Transverse colon (tissue), 4 donors: Measurements from ENCODE around the gene TMEM129. TPM values are rescaled to one million over a fixed set of nuclear protein-coding genes. Genes with fewer than 3 reads are reported as not detected.

Source experiments
- DNase-seq: peaks from one replicate; pipeline ENCODE4 v3.0.0-alpha.2; 2019
- H3K27ac ChIP-seq, 4 donors: fragments of 200-600 bp; sonication (generic); 2 replicates each; pipeline ENCODE4 v1.5.1; 2016 to 2018; ENCODE audit warnings: inconsistent platforms in 4 of 4
- H3K27me3 ChIP-seq: fragments of 200-600 bp; sonication (generic); 2 replicates; pipeline ENCODE4 v1.5.1; 2017; ENCODE audit warnings: inconsistent platforms
- H3K36me3 ChIP-seq, 4 donors: fragments of 200-600 bp; sonication (generic); 2 replicates each; pipeline ENCODE4 v1.5.1; 2017 to 2019; ENCODE audit warnings: inconsistent platforms in 4 of 4
- H3K4me1 ChIP-seq, 4 donors: fragments of 200-600 bp; sonication (generic); 2 replicates each; pipeline ENCODE4 v1.5.1; 2017 to 2020; ENCODE audit warnings: inconsistent platforms in 4 of 4
- H3K4me3 ChIP-seq, 4 donors: fragments of 200-600 bp; sonication (generic); 1 replicate in 1 of 4; 2 replicates in 3 of 4; pipeline versions ENCODE4 v1.5.1 to v1.6.1; 2017 to 2019; ENCODE audit warnings: inconsistent platforms in 4 of 4
- H3K9me3 ChIP-seq, 2 donors: fragments of 200-600 bp; sonication (generic); 2 replicates each; pipeline ENCODE4 v1.5.1; 2017 to 2019; ENCODE audit warnings: inconsistent platforms in 2 of 2
- CTCF ChIP-seq, 5 experiments: fragments of 200-600 bp in 3 of 5; fragments of 450-650 bp in 2 of 5; sonication (generic) in 3 of 5; IDR thresholded peaks; 1 replicate in 2 of 5; 2 replicates in 3 of 5; pipeline ENCODE4 v1.5.1; 2016 to 2017; ENCODE audit warnings: antibody characterized with exemption in 5 of 5, inconsistent platforms in 3 of 5, mild to moderate bottlenecking in 2 of 5, moderate library complexity in 1 of 5
- EP300 ChIP-seq: sonication (generic); formaldehyde crosslinking; IDR thresholded peaks from one replicate; pipeline ENCODE4 v1.6.1; 2017; ENCODE audit warnings: antibody characterized with exemption, low read depth
- POLR2A ChIP-seq: fragments of 450-650 bp; IDR thresholded peaks from one replicate; pipeline ENCODE4 v1.6.1; 2016; ENCODE audit warnings: antibody characterized with exemption, mild to moderate bottlenecking, moderate library complexity
- POLR2AphosphoS5 ChIP-seq, 3 donors: sonication (generic); formaldehyde crosslinking; IDR thresholded peaks; one replicate each; pipeline ENCODE4 v1.6.1; 2016; ENCODE audit warnings: antibody characterized with exemption in 3 of 3
- WGBS, 2 donors: methylation state at CpG; one replicate each; pipeline ENCODE4 v1.1.5; 2018; ENCODE audit warnings: low coverage in 1 of 2; 5-methylcytosine and 5-hydroxymethylcytosine counted together
- in situ Hi-C, 4 donors: fragments of 200-750 bp; cut with MboI; loops; one replicate each; pipeline versions ENCODE4 v1.15.0 to v1.15.1; 2017; ENCODE audit warnings: low sequenced_read_pairs in 3 of 4, low pct_ligation_motif_present in 1 of 4, low pct_unique_long_range_greater_than_20kb in 1 of 4
- intact Hi-C: fragments of 100-400 bp; cut with DNase I; formaldehyde crosslinking; loops from one replicate; pipeline ENCODE4 v1.15.1; 2023; ENCODE audit warnings: low total_unique reads
- total RNA-seq, 4 donors: library from RNA; depleted of rRNA; stranded (reverse); fragments of >200 nt; gene quantifications; one replicate each; pipeline ENCODE4 v1.1.0, GENCODE V29; 2016

The TMEM129 gene
- total RNA-seq, 4 donors from 2014 or later: 66.1 to 116 (median 86.6) TPM

DNA sequence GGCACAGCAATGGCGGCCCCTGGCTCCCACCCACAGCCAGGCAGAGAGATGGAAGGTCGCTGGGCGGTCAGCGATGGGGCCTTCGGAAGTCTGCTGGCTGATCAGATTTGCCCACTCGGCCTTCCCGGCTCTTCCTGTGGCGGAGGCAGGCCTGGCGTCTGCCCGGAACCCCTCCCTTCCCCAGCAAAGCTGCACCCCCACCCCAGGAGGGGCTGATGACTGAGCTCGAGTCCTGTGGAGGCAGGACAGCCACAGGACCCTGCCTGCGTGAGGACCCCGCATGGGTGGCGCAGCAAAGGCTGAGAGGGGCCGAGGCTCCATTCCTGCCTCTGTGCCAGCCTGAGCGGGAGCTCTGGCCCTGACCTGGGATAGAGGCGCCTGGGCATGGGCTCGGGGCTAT is 35.0 kb upstream of the TMEM129 start:
- Histone ChIP-seq H3K36me3 (no peaks in the 10 kb centered on the region), H3K4me3 (no peak overlapping the region), H3K4me1 (peaks cover 0 to 16% (median 10%) of the 10 kb centered on the region in 4 donors), H3K9me3 (no peaks in the 10 kb centered on the region), H3K27me3 (no peaks in the 10 kb centered on the region), H3K27ac (no peak overlapping the region)
- no peak for TF ChIP-seq POLR2A
- TF ChIP-seq EP300: no peak
- TF ChIP-seq POLR2AphosphoS5 (IDR thresholded peaks at IDR 0.05): no peak
- TF ChIP-seq CTCF (IDR thresholded peaks at IDR 0.05): no peak
- no peak for DNase-seq
- in situ Hi-C loops (loop anchor here in 1 of 4 donors (10.0 kb wide), 1 partner anchor 59 kb away; no protein-coding TSS in a partner anchor), intact Hi-C loops (no loop called here)
- 83% methylated on average over 16 of the region's 18 CpGs; no CpG with 5 or more reads in 1 of the 2 donors for WGBS, 2 donors

DNA sequence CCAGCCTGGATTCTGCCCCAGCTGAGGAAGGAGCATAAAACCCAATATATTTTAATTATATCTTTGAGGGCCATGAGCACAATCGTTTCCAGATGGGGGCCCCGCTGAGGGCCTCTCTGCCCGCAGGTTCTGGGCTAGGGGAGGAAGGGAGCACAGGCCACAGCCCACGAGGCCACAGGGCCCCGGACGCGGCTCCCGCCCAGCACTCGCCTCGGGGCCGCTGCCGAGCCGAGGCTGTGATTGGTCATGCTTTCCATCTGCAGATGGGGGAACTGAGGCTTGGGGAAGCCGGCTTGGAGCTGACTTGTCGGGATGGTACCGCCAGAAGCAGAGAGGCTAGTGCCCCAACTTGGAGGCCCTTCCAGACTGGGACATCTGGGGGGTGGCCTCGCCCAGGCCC is 34.2 kb upstream of the TMEM129 start:
- Histone ChIP-seq H3K9me3 (no peaks in the 10 kb centered on the region), H3K4me1 (peaks cover 0 to 16% (median 10%) of the 10 kb centered on the region in 4 donors), H3K27me3 (no peaks in the 10 kb centered on the region), H3K36me3 (no peaks in the 10 kb centered on the region), H3K27ac (no peak overlapping the region), H3K4me3 (no peak overlapping the region)
- intact Hi-C loops: no loop called here
- no peak for DNase-seq
- WGBS, 2 donors: 91% methylated on average over 16 of the region's 17 CpGs; no CpG with 5 or more reads in 1 of the 2 donors
- in situ Hi-C loops: loop anchor here in 1 of 4 donors (10.0 kb wide), 1 partner anchor 60 kb away; no protein-coding TSS in a partner anchor
- no peak for TF ChIP-seq POLR2AphosphoS5 (IDR thresholded peaks at IDR 0.05)
- no peak for TF ChIP-seq EP300
- no peak for TF ChIP-seq POLR2A
- no peak for TF ChIP-seq CTCF (IDR thresholded peaks at IDR 0.05)

- no peaks in the 10 kb centered on the region for H3K27me3 ChIP-seq
- DNase-seq: no peak
- intact Hi-C loops (no loop called here), in situ Hi-C loops (loop anchor here in 1 of 4 donors (10.0 kb wide), 1 partner anchor 60 kb away; no protein-coding TSS in a partner anchor)
- TF ChIP-seq CTCF (IDR thresholded peaks at IDR 0.05): no peak
- TF ChIP-seq EP300: no peak
- TF ChIP-seq POLR2A: no peak
- TF ChIP-seq POLR2AphosphoS5 (IDR thresholded peaks at IDR 0.05): no peak
- WGBS, 2 donors: 65% methylated on average over 4 of the region's 5 CpGs; no CpG with 5 or more reads in 1 of the 2 donors
- H3K4me1 ChIP-seq: peaks cover 0 to 16% (median 10%) of the 10 kb centered on the region in 4 donors
- no peaks in the 10 kb centered on the region for H3K9me3 ChIP-seq
- H3K36me3 ChIP-seq: no peaks in the 10 kb centered on the region
- no peak overlapping the region for H3K4me3 ChIP-seq
- H3K27ac ChIP-seq: no peak overlapping the region
Measured at GRCh38 chr4:1754336-1754735, 33.2 kb upstream of the TMEM129 start.

GRCh38 chr4:1753697-1754311 is 32.7 kb upstream of the TMEM129 start:
- intact Hi-C loops: no loop called here
- Histone ChIP-seq H3K4me1 (peaks cover 0 to 16% (median 10%) of the 10 kb centered on the region in 4 donors), H3K9me3 (no peaks in the 10 kb centered on the region), H3K27ac (no peak overlapping the region), H3K36me3 (no peaks in the 10 kb centered on the region), H3K27me3 (no peaks in the 10 kb centered on the region), H3K4me3 (no peak overlapping the region)
- no peak for DNase-seq
- in situ Hi-C loops: loop anchor here in 1 of 4 donors (10.0 kb wide), 1 partner anchor 61 kb away; no protein-coding TSS in a partner anchor
- WGBS, 2 donors: 85% methylated on average over 15 of the region's 15 CpGs; no CpG with 5 or more reads in 1 of the 2 donors
- no peak for TF ChIP-seq POLR2A
- no peak for TF ChIP-seq EP300
- TF ChIP-seq CTCF (IDR thresholded peaks at IDR 0.05): no peak
- no peak for TF ChIP-seq POLR2AphosphoS5 (IDR thresholded peaks at IDR 0.05)
